HL-60/S4 (cell line): ENCODE results near the gene NEB.

Experiments
- in situ Hi-C: fragments of 300-500 bp; cut with MboI; formaldehyde crosslinking; loops from 2 replicates; pipeline ENCODE4 v1.14.3; 2022; ENCODE audit warnings: low sequenced_read_pairs

The NEB gene

DNA sequence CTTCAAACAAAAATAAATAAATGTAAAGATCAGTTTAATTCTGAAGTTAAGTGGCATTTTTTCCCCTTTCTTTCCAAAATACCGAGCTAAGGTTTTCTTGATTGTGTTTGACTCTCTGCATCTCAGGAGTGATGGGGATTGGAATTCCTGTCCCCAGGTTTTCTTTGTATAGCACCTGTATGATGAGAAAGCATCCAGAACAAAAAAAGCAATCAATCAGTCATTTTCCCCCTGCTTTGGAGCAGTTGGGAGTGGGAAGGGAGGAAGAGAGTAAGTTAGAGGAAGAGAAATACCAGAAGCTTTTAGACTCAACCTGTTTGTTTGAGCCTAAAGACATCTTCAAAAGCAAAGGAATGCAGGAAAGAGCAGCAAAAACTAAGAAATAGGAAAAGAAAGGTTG lies 236.1 kb downstream of the NEB start:
- in situ Hi-C loops: loop anchor here (25.0 kb wide), 1 partner anchor 514 kb away; no protein-coding TSS in a partner anchor

GRCh38 chr2:151491496-151491895 lies 242.8 kb downstream of the NEB start:
- in situ Hi-C loops: loop anchor here (25.0 kb wide), 1 partner anchor 521 kb away; no protein-coding TSS in a partner anchor

- in situ Hi-C loops: loop anchor here (25.0 kb wide), 1 partner anchor 522 kb away; no protein-coding TSS in a partner anchor
These were observed 244.0 kb downstream of the NEB start for GRCh38 chr2:151490276-151490675.

GRCh38 chr2:151486053-151486452 lies 248.2 kb downstream of the NEB start:
- in situ Hi-C loops: loop anchor here (25.0 kb wide), 1 partner anchor 526 kb away; no protein-coding TSS in a partner anchor

DNA sequence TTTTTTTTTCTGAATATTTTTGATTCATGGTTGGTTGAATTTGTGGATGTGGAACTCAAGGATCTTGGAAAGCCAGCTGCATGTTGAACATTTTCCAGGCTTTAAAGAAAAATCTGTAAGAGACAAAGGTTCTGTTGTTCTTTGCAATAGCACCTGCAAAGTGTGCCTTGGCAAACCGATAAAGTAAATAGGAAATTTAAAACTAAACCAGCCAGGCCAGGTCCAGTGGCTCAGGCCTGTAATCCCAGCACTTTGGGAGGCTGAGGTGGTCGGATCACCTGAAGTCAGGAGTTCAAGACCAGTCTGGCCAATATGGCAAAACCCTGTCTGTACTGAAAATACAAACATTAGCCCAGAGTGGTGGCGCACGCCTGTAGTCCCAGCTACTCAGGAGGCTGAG lies 250.2 kb downstream of the NEB start:
- in situ Hi-C loops: loop anchor here (25.0 kb wide), 1 partner anchor 528 kb away; no protein-coding TSS in a partner anchor

DNA sequence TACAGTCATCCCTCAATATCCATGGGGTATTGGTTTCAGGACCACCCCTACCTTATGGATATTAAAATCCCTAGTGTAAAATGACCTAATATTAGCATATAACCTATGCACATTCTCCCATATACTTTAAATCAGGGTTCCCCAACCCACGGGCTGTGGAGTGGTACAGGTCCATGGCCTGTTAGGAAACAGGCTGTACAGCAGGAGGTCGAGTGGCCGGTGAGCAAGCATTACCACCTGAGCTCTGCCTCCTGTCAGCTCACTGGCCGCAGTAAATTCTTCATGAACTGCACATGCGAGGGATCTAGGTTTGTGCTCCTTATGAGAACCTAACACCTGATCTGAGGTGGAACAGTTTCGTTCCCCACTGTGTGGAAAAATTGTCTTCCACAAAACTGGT lies 250.7 kb downstream of the NEB start:
- in situ Hi-C loops: loop anchor here (25.0 kb wide), 1 partner anchor 529 kb away; no protein-coding TSS in a partner anchor

DNA sequence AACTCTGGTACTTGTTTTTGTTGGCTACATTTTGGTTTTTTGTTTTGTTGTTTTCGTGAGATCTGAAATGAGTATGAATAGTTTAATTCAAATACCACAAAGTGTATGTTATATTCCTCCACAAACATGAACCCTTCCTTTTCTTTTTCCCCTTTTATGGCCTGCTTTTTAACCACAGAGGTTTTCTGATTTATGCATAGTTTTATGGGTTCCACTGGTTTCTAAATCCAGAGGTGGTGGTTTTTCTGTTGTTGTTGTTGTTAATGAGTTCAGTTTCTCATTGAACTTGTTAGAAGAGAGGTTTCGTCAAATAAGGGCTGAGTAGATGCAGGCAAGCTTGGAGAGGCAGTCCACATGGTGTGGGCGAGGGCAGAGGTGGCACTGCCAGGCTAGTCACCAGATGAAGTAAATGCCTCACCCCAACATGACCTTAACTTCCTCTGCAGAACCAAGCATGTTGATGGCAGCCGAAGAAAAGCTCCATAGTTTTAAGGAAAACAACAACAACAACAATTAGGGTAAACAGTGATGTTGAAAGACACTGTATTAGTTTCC lies 252.0 kb downstream of the NEB start:
- in situ Hi-C loops: loop anchor here (25.0 kb wide), 1 partner anchor 530 kb away; no protein-coding TSS in a partner anchor

DNA sequence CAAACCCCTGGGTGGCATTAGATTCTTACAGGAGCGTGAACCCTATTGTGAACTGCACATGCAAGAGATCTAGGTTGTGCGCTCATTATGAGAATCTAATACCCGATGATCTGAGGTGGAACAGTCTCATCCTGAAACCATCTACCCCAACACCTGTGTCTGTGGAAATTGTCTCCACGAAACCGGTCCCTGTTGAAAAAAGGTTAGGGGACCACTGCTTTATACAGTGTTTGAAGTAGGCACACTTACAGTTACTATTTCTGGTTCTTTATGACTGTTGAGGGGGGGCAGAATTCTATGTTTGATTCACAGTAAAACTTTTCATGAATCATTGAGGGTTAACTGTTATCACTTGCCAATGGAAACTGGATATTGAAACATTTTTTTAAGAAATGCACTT lies 252.5 kb downstream of the NEB start:
- in situ Hi-C loops: loop anchor here (25.0 kb wide), 1 partner anchor 531 kb away; no protein-coding TSS in a partner anchor

DNA sequence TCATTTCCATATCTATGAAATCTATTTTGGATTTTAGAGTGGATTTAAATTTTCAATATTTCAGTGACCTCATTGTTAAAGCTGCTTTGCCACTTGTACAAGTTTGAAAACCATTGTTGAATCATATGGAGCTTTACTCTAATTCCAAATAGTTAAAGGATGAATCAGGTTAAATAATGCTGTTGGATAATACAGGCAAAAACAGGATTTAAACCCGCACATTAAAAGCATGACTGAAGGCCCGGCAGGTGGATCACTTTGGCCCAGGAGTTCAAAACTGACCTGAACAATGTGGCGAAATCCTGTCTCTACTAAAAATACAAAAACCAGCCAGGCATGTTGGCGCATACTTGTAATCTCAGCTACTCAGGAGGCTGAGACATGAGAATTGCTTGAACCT lies 256.3 kb downstream of the NEB start:
- in situ Hi-C loops: loop anchor here (25.0 kb wide), 1 partner anchor 534 kb away; no protein-coding TSS in a partner anchor

DNA sequence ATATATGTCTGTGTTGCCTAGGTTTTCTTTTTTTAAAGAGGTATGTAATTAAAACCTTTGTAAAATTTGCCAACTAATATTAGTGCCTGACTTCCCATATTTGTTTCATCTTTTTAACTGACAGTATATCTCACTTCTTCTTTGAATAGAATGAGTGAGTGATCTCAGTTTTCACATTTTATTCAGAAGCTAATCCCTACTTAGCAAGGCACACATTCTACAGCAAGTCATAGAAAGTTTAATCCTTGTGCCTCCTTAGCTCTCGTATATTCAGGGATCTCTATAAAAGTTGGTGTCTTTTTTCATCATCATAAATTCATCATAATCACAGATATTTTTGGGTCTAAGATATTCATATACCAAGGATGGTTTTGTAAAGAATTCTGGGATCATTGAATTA lies 258.0 kb downstream of the NEB start:
- in situ Hi-C loops: loop anchor here (25.0 kb wide), 1 partner anchor 536 kb away; no protein-coding TSS in a partner anchor

DNA sequence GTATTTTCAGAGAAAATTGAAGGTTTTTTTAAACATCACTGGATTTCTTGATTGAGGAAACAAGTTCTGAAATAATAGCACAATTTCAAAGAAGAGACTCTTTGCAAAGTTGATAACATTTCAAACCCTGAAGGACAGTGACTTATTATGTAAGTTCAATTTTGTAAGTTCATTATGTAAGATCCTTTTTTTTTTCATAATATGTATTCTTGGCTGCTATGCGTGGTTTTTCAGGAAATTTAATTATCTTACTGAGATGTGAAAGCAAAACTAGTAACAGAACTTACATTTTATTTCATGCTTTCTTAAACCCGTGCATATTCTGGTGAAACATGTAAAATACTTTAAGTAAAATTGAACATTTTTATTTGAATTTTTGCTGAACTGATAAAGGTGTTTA lies 259.2 kb downstream of the NEB start:
- in situ Hi-C loops: loop anchor here (25.0 kb wide), 1 partner anchor 537 kb away; no protein-coding TSS in a partner anchor

DNA sequence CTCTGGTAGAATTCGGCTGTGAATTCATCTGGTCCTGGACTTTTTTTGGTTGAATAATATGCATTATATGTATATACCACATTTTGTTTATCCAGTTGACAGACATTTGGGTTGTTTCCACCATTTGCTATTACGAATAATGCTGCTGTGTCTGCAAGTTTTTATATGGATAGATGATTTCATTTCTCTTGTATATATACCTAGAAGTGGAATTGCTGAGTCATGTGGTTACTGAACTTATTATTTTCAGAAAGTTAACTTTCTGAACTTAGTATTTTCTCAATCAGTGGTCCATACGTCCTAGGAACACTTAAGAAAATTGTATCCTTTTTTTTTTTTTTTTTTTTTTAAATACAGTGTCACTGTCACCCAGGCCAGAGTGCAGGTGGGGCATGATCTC lies 261.3 kb downstream of the NEB start:
- in situ Hi-C loops: no loop called here

- in situ Hi-C loops: no loop called here
These were observed 263.7 kb downstream of the NEB start for GRCh38 chr2:151470556-151470955.

- in situ Hi-C loops: no loop called here
These were observed 268.5 kb downstream of the NEB start for GRCh38 chr2:151465771-151466170.

- in situ Hi-C loops: no loop called here
These were observed 274.9 kb downstream of the NEB start for GRCh38 chr2:151459358-151459757.

- in situ Hi-C loops: no loop called here
These were observed 295.1 kb downstream of the NEB start for GRCh38 chr2:151439127-151439526.

DNA sequence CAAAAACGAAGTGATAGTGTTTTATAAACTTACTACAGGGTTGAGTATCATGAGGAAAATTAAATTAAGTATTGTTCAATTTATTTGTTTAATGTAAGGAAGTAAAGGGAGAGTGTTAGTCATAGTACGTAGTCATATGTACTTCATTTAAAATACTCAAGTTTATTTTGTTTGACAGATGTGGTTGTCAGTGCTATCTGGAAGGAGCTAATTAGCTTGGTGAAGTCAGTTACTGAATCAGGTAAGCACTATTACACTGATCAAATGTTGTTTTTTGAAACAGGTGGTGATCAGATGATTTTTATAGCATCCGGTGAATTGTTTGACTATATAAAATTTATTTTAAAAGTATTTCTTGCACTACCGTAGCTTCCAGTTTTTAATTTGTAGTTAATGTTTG lies 295.8 kb downstream of the NEB start:
- in situ Hi-C loops: no loop called here

GRCh38 chr2:151437630-151438029 lies 296.6 kb downstream of the NEB start:
- in situ Hi-C loops: no loop called here
